ENCODE results near the gene PGLYRP4. TPM values are rescaled to one million over a fixed set of nuclear protein-coding genes. Genes with fewer than 3 reads are reported as not detected.

The PGLYRP4 gene
- total and polyA plus RNA-seq, 2 donors (not counting 1 experiment from before 2014, with no cell fraction given): not detected

GRCh38 chr1:153367090-153367489 is 18.4 kb upstream of the PGLYRP4 start:
- Histone ChIP-seq H3K4me3 (ENCODE audit: control extremely low read depth in 1 of 5, extremely low read depth in 1 of 5, insufficient read depth in 1 of 5, low read depth in 2 of 5, low read length in 4 of 5) (no peak overlapping the region), H3K27ac (ENCODE audit: low read length in 2 of 2) (no peak overlapping the region), H3K79me2 (ENCODE audit: control insufficient read depth, insufficient read depth, low read length) (no peaks in the 10 kb centered on the region), H3K9ac (ENCODE audit: low read length) (no peak overlapping the region), H3K9me3 (ENCODE audit: control extremely low read depth in 1 of 3, control insufficient read depth in 2 of 3, insufficient read depth in 1 of 3, low read length in 2 of 3) (no peaks in the 10 kb centered on the region), H3K4me2 (replicated peaks; ENCODE audit: low read depth, low read length, poor library complexity, severe bottlenecking) (no peak overlapping the region), H2AFZ (ENCODE audit: insufficient read depth, low read depth, low read length, poor library complexity, severe bottlenecking) (no peak overlapping the region), H4K20me1 (ENCODE audit: control insufficient read depth, insufficient read depth, low read length, poor library complexity, severe bottlenecking) (no peaks in the 10 kb centered on the region), H3K27me3 (replicated peaks in 1 of 4; ENCODE audit: control extremely low read depth in 1 of 4, control insufficient read depth in 3 of 4, insufficient read depth in 4 of 4, low read length in 3 of 4) (peaks cover 0 to 19% (median under 1%) of the 10 kb centered on the region in 4 experiments), H3K4me1 (ENCODE audit: control insufficient read depth in 2 of 2, insufficient read depth in 2 of 2, low read length in 2 of 2) (no peaks in the 10 kb centered on the region), H3K36me3 (replicated peaks in 1 of 2; ENCODE audit: control extremely low read depth in 1 of 2, control insufficient read depth in 1 of 2, extremely low read depth in 1 of 2, insufficient read depth in 2 of 2, low read length in 1 of 2) (no peaks in the 10 kb centered on the region)
- Mint-ChIP-seq H3K27ac (no peak overlapping the region), H3K9me3 (ENCODE audit: insufficient read depth) (no peaks in the 10 kb centered on the region), H3K4me3 (no peak overlapping the region), H3K27me3 (peaks cover 48% of the 10 kb centered on the region), H3K4me1 (no peaks in the 10 kb centered on the region)
- WGBS (ENCODE audit: insufficient coverage): 90% methylated on average over 2 of the region's 2 CpGs
- no peak for ATAC-seq (ENCODE audit: low read depth)
- TF ChIP-seq EZH2 (IDR thresholded peaks at IDR 0.05; ENCODE audit: borderline replicate concordance, insufficient read depth, low read depth, low read length, poor library complexity, severe bottlenecking): no peak
- no peak for TF ChIP-seq CTCF (IDR thresholded peaks at IDR 0.05)
- no peak for DNase-seq
- ChIA-PET POLR2A (no interaction called here), CTCF (no interaction called here)
- intact Hi-C loops (cut with micrococcal nuclease): no loop called here

- Mint-ChIP-seq H3K27ac (no peak overlapping the region), H3K27me3 (peaks cover 45% of the 10 kb centered on the region), H3K4me3 (no peak overlapping the region), H3K9me3 (ENCODE audit: insufficient read depth) (no peaks in the 10 kb centered on the region), H3K4me1 (no peaks in the 10 kb centered on the region)
- ChIA-PET POLR2A (no interaction called here), CTCF (no interaction called here)
- WGBS (ENCODE audit: insufficient coverage): 86% methylated on average over 5 of the region's 6 CpGs
- H4K20me1 ChIP-seq (ENCODE audit: control insufficient read depth, insufficient read depth, low read length, poor library complexity, severe bottlenecking): no peaks in the 10 kb centered on the region
- peaks cover 0 to 19% (median under 1%) of the 10 kb centered on the region in 4 experiments for H3K27me3 ChIP-seq (replicated peaks in 1 of 4; ENCODE audit: control extremely low read depth in 1 of 4, control insufficient read depth in 3 of 4, insufficient read depth in 4 of 4, low read length in 3 of 4)
- H3K9me3 ChIP-seq (ENCODE audit: control extremely low read depth in 1 of 3, control insufficient read depth in 2 of 3, insufficient read depth in 1 of 3, low read length in 2 of 3): no peaks in the 10 kb centered on the region
- no peak for ATAC-seq (ENCODE audit: low read depth)
- H3K36me3 ChIP-seq (replicated peaks in 1 of 2; ENCODE audit: control extremely low read depth in 1 of 2, control insufficient read depth in 1 of 2, extremely low read depth in 1 of 2, insufficient read depth in 2 of 2, low read length in 1 of 2): no peaks in the 10 kb centered on the region
- no peaks in the 10 kb centered on the region for H3K79me2 ChIP-seq (ENCODE audit: control insufficient read depth, insufficient read depth, low read length)
- no peak overlapping the region for H3K4me3 ChIP-seq (ENCODE audit: control extremely low read depth in 1 of 5, extremely low read depth in 1 of 5, insufficient read depth in 1 of 5, low read depth in 2 of 5, low read length in 4 of 5)
- no peak overlapping the region for H3K27ac ChIP-seq (ENCODE audit: low read length in 2 of 2)
- intact Hi-C loops (cut with micrococcal nuclease): no loop called here
- no peaks in the 10 kb centered on the region for H3K4me1 ChIP-seq (ENCODE audit: control insufficient read depth in 2 of 2, insufficient read depth in 2 of 2, low read length in 2 of 2)
- no peak overlapping the region for H2AFZ ChIP-seq (ENCODE audit: insufficient read depth, low read depth, low read length, poor library complexity, severe bottlenecking)
- DNase-seq: no peak
- TF ChIP-seq EZH2 (IDR thresholded peaks at IDR 0.05; ENCODE audit: borderline replicate concordance, insufficient read depth, low read depth, low read length, poor library complexity, severe bottlenecking): no peak
- TF ChIP-seq CTCF (IDR thresholded peaks at IDR 0.05): no peak
- H3K4me2 ChIP-seq (replicated peaks; ENCODE audit: low read depth, low read length, poor library complexity, severe bottlenecking): no peak overlapping the region
- H3K9ac ChIP-seq (ENCODE audit: low read length): no peak overlapping the region
Measured at GRCh38 chr1:153366261-153366660, 17.6 kb upstream of the PGLYRP4 start.

Measured in B cell (primary cell).